Neural progenitor cell (in vitro differentiated cells): ENCODE results near the gene SNN. TPM values are rescaled to one million over a fixed set of nuclear protein-coding genes. Genes with fewer than 3 reads are reported as not detected.

Source experiments
- DNase-seq: peaks from one replicate; pipeline ENCODE4 v3.0.0-alpha.2; 2016; ENCODE audit warnings: low spot score
- H2AFZ ChIP-seq: fragments of 200-600 bp; sonication (generic); replicated peaks from 2 replicates; pipeline ENCODE4 v1.6.1; 2016; ENCODE audit warnings: antibody characterized with exemption
- H3F3A ChIP-seq: fragments of 200-600 bp; sonication (generic); 2 replicates; pipeline ENCODE4 v1.6.1; 2016; ENCODE audit warnings: antibody characterized with exemption, low read depth
- H3K27ac ChIP-seq: fragments of 200-600 bp; sonication (generic); 2 replicates; pipeline ENCODE4 v1.5.1; 2016; ENCODE audit warnings: mild to moderate bottlenecking
- H3K27me3 ChIP-seq: fragments of 200-600 bp; sonication (generic); 2 replicates; pipeline ENCODE4 v1.6.1; 2016; ENCODE audit warnings: mild to moderate bottlenecking, moderate library complexity
- H3K36me3 ChIP-seq: fragments of 200-600 bp; sonication (generic); 2 replicates; pipeline ENCODE4 v1.5.1; 2016
- H3K4me1 ChIP-seq: fragments of 200-600 bp; sonication (generic); 2 replicates; pipeline ENCODE4 v1.6.1; 2016; ENCODE audit warnings: mixed run types
- H3K4me2 ChIP-seq: fragments of 200-600 bp; sonication (generic); 2 replicates; pipeline ENCODE4 v1.6.1; 2016
- H3K4me3 ChIP-seq: fragments of 200-600 bp; sonication (generic); 2 replicates; pipeline ENCODE4 v1.5.1; 2016
- H3K79me2 ChIP-seq: fragments of 200-600 bp; sonication (generic); 2 replicates; pipeline ENCODE4 v1.6.1; 2016; ENCODE audit warnings: low read depth
- H3K9ac ChIP-seq: fragments of 200-600 bp; sonication (generic); 2 replicates; pipeline ENCODE4 v1.6.1; 2016
- H3K9me3 ChIP-seq: fragments of 200-600 bp; sonication (generic); 2 replicates; pipeline ENCODE4 v1.5.1; 2016; ENCODE audit warnings: low read depth
- H4K20me1 ChIP-seq: fragments of 200-600 bp; sonication (generic); 2 replicates; pipeline ENCODE4 v1.6.1; 2016; ENCODE audit warnings: low read depth
- H3K27ac Mint-ChIP-seq: 3 replicates; pipeline ENCODE4 v1.8.0; 2021; ENCODE audit warnings: mixed read lengths
- H3K27me3 Mint-ChIP-seq: 2 replicates; pipeline ENCODE4 v1.8.0; 2022; ENCODE audit warnings: low read depth, mild to moderate bottlenecking, inconsistent platforms, moderate library complexity, mixed read lengths; ENCODE audit not compliant: insufficient read depth
- H3K36me3 Mint-ChIP-seq: 3 replicates; pipeline ENCODE4 v1.8.0; 2021; ENCODE audit warnings: mixed read lengths
- H3K4me1 Mint-ChIP-seq: 3 replicates; pipeline ENCODE4 v1.8.0; 2021; ENCODE audit warnings: mixed read lengths
- H3K4me3 Mint-ChIP-seq: 3 replicates; pipeline ENCODE4 v1.8.0; 2021; ENCODE audit warnings: mild to moderate bottlenecking, moderate library complexity, mixed read lengths
- H3K9me3 Mint-ChIP-seq: 3 replicates; pipeline ENCODE4 v1.8.0; 2020; ENCODE audit warnings: mixed read lengths
- EZH2 ChIP-seq: fragments of 200-600 bp; sonication (generic); IDR thresholded peaks from 2 replicates; pipeline ENCODE4 v1.6.1; 2017; ENCODE audit warnings: antibody characterized with exemption, mild to moderate bottlenecking, moderate library complexity
- EZH2phosphoT487 ChIP-seq: fragments of 200-600 bp; sonication (generic); IDR thresholded peaks from 2 replicates; pipeline ENCODE4 v1.6.1; 2017; ENCODE audit warnings: antibody characterized with exemption
- total RNA-seq: library from RNA; depleted of rRNA; stranded (reverse); fragments of >200 nt; gene quantifications from 2 replicates; pipeline ENCODE4 v1.2.3, GENCODE V29; 2015; ENCODE audit warnings: low replicate concordance
- TF ChIP-seq, protein P1 (sequence below): fragments of 200-600 bp; sonication (generic); IDR thresholded peaks from 2 replicates; pipeline ENCODE4 v1.5.1; 2017; ENCODE audit warnings: antibody characterized with exemption, mild to moderate bottlenecking

Gene SNN
- total RNA-seq, 1 donor from 2014 or later, result 48.7 TPM

DNA sequence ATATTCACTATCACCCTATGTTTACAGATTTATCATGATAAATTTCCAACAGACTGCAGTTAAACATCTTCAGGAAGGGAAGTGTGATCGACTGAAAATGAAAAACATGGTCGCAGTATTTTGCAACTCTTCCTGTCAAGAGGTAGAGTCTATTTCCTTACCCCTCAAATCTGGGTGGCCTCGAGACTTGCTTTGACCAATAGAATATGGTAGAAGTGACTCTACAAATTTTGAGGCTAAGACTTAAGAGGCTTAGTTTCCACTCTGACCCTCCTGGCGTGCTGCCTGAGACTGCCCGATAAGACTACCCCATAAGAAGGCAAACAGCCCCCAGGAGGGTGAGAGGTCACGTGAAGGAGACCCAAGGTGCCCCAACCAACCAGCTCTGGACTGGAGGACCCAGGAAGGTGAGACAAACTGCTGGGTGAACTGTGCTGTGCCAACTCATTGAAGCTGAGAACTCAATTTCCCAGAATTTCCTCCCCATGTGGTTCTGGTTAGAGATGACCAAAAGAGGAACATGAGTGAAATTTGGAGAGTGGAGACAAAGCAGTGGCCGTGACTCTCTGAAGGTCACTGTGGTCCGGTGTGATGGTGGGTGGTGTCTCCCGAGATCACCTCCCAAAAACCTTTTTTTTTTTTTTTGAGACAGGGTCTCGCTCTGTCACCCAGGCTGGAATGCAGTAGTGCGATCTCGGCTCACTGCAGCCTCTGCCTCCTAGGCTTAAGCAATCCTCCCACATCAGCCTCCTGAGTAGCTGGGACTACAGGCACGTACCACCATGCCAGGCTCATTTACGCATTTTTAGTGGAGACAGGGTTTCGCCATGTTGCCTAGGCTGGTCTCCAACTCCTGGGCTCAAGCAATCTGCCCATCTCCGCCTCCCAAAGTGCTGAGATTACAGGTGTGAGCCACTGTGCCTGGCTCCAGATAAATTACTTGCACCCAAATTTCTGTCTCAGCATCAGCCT lies 43.3 kb upstream of the SNN start:
- Histone ChIP-seq H3K9me3 (no peaks in the 10 kb centered on the region), H3K4me1 (no peaks in the 10 kb centered on the region), H3K79me2 (no peaks in the 10 kb centered on the region), H3K27me3 (no peaks in the 10 kb centered on the region), H3K27ac (no peak overlapping the region), H3K36me3 (no peaks in the 10 kb centered on the region), H3K4me3 (no peak overlapping the region), H3F3A (no peaks in the 10 kb centered on the region), H3K9ac (no peak overlapping the region), H3K4me2 (no peak overlapping the region), H2AFZ (no peak overlapping the region), H4K20me1 (no peaks in the 10 kb centered on the region)
- Mint-ChIP-seq H3K4me1 (peaks cover 14% of the 10 kb centered on the region), H3K4me3 (no peak overlapping the region), H3K27me3 (peaks cover 7% of the 10 kb centered on the region), H3K27ac (peak overlapping the region; percentile 38), H3K9me3 (no peaks in the 10 kb centered on the region), H3K36me3 (no peaks in the 10 kb centered on the region)
- TF ChIP-seq EZH2, result no peak
- TF ChIP-seq, protein P1, sequence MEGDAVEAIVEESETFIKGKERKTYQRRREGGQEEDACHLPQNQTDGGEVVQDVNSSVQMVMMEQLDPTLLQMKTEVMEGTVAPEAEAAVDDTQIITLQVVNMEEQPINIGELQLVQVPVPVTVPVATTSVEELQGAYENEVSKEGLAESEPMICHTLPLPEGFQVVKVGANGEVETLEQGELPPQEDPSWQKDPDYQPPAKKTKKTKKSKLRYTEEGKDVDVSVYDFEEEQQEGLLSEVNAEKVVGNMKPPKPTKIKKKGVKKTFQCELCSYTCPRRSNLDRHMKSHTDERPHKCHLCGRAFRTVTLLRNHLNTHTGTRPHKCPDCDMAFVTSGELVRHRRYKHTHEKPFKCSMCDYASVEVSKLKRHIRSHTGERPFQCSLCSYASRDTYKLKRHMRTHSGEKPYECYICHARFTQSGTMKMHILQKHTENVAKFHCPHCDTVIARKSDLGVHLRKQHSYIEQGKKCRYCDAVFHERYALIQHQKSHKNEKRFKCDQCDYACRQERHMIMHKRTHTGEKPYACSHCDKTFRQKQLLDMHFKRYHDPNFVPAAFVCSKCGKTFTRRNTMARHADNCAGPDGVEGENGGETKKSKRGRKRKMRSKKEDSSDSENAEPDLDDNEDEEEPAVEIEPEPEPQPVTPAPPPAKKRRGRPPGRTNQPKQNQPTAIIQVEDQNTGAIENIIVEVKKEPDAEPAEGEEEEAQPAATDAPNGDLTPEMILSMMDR, result no peak
- TF ChIP-seq EZH2phosphoT487, result no peak
- no peak for DNase-seq

DNA sequence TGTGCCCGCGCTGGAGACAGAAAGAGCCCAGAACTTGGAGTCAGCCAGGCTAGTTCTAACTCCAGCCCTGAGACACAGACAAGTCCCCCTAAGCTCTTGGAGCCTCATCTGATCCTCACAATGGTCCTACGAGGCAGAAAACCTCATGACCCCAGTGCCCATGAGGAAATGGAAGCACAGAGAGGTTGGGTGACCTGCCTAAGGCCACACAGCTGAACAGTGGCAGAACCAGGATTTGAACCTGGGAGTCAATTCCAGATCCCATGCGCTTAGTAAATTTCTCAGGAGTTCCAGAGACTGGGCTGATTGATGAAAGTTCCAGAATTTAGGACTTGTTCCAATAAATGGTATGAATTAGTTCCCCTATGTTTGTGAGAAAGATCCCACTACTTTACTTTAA lies 42.5 kb upstream of the SNN start:
- H3K27me3 Mint-ChIP-seq, result peaks cover 7% of the 10 kb centered on the region
- Histone ChIP-seq H3K4me3 (no peak overlapping the region), H3K36me3 (no peaks in the 10 kb centered on the region), H3K4me2 (no peak overlapping the region), H2AFZ (no peak overlapping the region), H3F3A (no peaks in the 10 kb centered on the region), H3K9me3 (no peaks in the 10 kb centered on the region), H3K9ac (no peak overlapping the region), H3K27me3 (no peaks in the 10 kb centered on the region), H3K79me2 (no peaks in the 10 kb centered on the region), H3K4me1 (no peaks in the 10 kb centered on the region), H3K27ac (no peak overlapping the region), H4K20me1 (no peaks in the 10 kb centered on the region)
- no peak overlapping the region for H3K4me3 Mint-ChIP-seq
- no peaks in the 10 kb centered on the region for H3K36me3 Mint-ChIP-seq
- peaks cover 14% of the 10 kb centered on the region for H3K4me1 Mint-ChIP-seq
- no peak for TF ChIP-seq EZH2
- TF ChIP-seq EZH2phosphoT487, result no peak
- TF ChIP-seq, protein P1, result no peak
- DNase-seq, result no peak
- no peak overlapping the region for H3K27ac Mint-ChIP-seq
- no peaks in the 10 kb centered on the region for H3K9me3 Mint-ChIP-seq

DNA sequence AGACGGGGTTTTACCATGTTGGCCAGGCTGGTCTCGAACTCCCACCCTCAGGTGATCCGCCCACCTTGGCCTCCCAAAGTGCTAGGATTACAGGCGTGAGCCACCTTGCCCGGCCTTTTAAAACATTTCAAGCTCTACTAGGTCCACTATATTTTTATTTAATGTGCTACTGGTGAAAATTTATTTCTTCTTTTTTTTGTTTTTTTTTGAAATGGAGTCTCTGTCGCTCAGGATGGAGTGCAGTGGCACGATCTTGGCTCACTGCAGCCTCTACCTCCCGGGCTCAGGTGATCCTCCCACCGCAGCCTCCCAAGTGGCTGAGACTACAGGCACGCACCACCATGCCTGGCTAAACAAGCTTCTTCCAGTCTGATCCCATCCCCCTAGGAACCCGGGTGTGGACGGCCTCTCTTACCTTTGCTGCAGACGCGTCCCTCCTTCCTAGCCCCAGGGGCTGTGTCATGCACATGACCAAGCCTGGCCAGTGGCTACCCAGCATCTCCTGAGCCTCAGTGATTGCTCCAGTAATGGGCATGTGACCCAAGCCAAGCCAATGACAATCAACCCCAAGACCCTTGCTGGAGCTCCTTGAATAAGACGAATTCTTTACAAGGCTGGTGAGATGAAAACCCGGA lies 41.5 kb upstream of the SNN start:
- TF ChIP-seq EZH2phosphoT487, result no peak
- TF ChIP-seq, protein P1, result no peak
- no peak for TF ChIP-seq EZH2
- Histone ChIP-seq H3K27ac (no peak overlapping the region), H3K36me3 (no peaks in the 10 kb centered on the region), H3K4me2 (no peak overlapping the region), H3K4me3 (no peak overlapping the region), H2AFZ (no peak overlapping the region), H3F3A (no peaks in the 10 kb centered on the region), H4K20me1 (no peaks in the 10 kb centered on the region), H3K27me3 (no peaks in the 10 kb centered on the region), H3K9me3 (no peaks in the 10 kb centered on the region), H3K9ac (no peak overlapping the region), H3K4me1 (no peaks in the 10 kb centered on the region), H3K79me2 (no peaks in the 10 kb centered on the region)
- peaks cover 11% of the 10 kb centered on the region for H3K4me1 Mint-ChIP-seq
- DNase-seq, result no peak
- H3K4me3 Mint-ChIP-seq, result no peak overlapping the region
- H3K27me3 Mint-ChIP-seq, result peaks cover 4% of the 10 kb centered on the region
- H3K9me3 Mint-ChIP-seq, result no peaks in the 10 kb centered on the region
- no peak overlapping the region for H3K27ac Mint-ChIP-seq
- H3K36me3 Mint-ChIP-seq, result no peaks in the 10 kb centered on the region
